HG03571 (cell line): ENCODE data around the gene PPP2R5C.
A peak's percentile ranks its signal among the peaks of the same experiment; 100 is the strongest.

Source experiments
- ATAC-seq: cut with Tn5 transposase; IDR thresholded peaks from one replicate; pipeline ENCODE4 v1.9.1; 2021; ENCODE audit not compliant: unreplicated experiment

PPP2R5C gene

GRCh38 chr14:101836135-101836534, 74.6 kb downstream of the PPP2R5C start:
- ATAC-seq = no peak

GRCh38 chr14:101838476-101838875, 77.0 kb downstream of the PPP2R5C start:
- no peak for ATAC-seq

- ATAC-seq = peak; percentile 59
Measured at GRCh38 chr14:101839236-101839635, 77.7 kb downstream of the PPP2R5C start.

GRCh38 chr14:101839661-101840060, 78.2 kb downstream of the PPP2R5C start:
- no peak for ATAC-seq

- no peak for ATAC-seq
Measured at GRCh38 chr14:101840649-101841369, 79.3 kb downstream of the PPP2R5C start.

GRCh38 chr14:101843038-101843437, 81.5 kb downstream of the PPP2R5C start:
- no peak for ATAC-seq

- no peak for ATAC-seq
Measured at GRCh38 chr14:101843665-101844064, 82.2 kb downstream of the PPP2R5C start.

- ATAC-seq = peak; percentile 24
Measured at GRCh38 chr14:101844219-101844618, 82.7 kb downstream of the PPP2R5C start.

- no peak for ATAC-seq
Measured at GRCh38 chr14:101844751-101845150, 83.2 kb downstream of the PPP2R5C start.

GRCh38 chr14:101845496-101845895, 84.0 kb downstream of the PPP2R5C start:
- no peak for ATAC-seq

GRCh38 chr14:101845896-101846295, 84.4 kb downstream of the PPP2R5C start:
- ATAC-seq = no peak

GRCh38 chr14:101849125-101849524, 87.6 kb downstream of the PPP2R5C start:
- ATAC-seq = peak; percentile 81

- no peak for ATAC-seq
Measured at GRCh38 chr14:101849640-101850039, 88.1 kb downstream of the PPP2R5C start.

- ATAC-seq = no peak
Measured at GRCh38 chr14:101851183-101851582, 89.7 kb downstream of the PPP2R5C start.

GRCh38 chr14:101851736-101852405, 90.4 kb downstream of the PPP2R5C start:
- no peak for ATAC-seq

GRCh38 chr14:101852785-101853184, 91.3 kb downstream of the PPP2R5C start:
- no peak for ATAC-seq

GRCh38 chr14:101853455-101854018, 92.0 kb downstream of the PPP2R5C start:
- no peak for ATAC-seq

GRCh38 chr14:101854366-101854765, 92.9 kb downstream of the PPP2R5C start:
- no peak for ATAC-seq

GRCh38 chr14:101855958-101856357, 94.4 kb downstream of the PPP2R5C start:
- no peak for ATAC-seq

- no peak for ATAC-seq
Measured at GRCh38 chr14:101856536-101856935, 95.0 kb downstream of the PPP2R5C start.

- ATAC-seq = no peak
Measured at GRCh38 chr14:101857226-101857625, 95.7 kb downstream of the PPP2R5C start.
